HEK293 (cell line): ENCODE data around the gene VSTM4.

Experiments used
- CTCF ChIP-seq: fragments of 450-650 bp; formaldehyde crosslinking; IDR thresholded peaks from 2 replicates; pipeline ENCODE4 v1.5.1; 2016; ENCODE audit warnings: missing biosample characterization, missing genetic modification characterization
- ZBTB7A ChIP-seq: fragments of 450-650 bp; formaldehyde crosslinking; IDR thresholded peaks from 2 replicates; pipeline ENCODE4 v1.5.1; 2016; ENCODE audit warnings: low read depth, missing biosample characterization, missing genetic modification characterization
- ZNF18 ChIP-seq: fragments of 450-650 bp; formaldehyde crosslinking; IDR thresholded peaks from 2 replicates; pipeline ENCODE4 v1.5.1; 2016; ENCODE audit warnings: missing biosample characterization, missing genetic modification characterization
- ZNF184 ChIP-seq: fragments of 450-650 bp; IDR thresholded peaks from 2 replicates; pipeline ENCODE4 v1.5.1; 2018; ENCODE audit warnings: missing biosample characterization, mild to moderate bottlenecking, missing genetic modification characterization
- ZNF274 ChIP-seq, 2 experiments: fragments of 200-500 bp in 1 of 2; fragments of 450-650 bp in 1 of 2; sonication (Bioruptor generic) in 1 of 2; formaldehyde crosslinking in 1 of 2; IDR thresholded peaks; 2 replicates each; pipeline versions ENCODE4 v1.5.1 to v1.6.1; 2014 to 2016; ENCODE audit warnings: borderline replicate concordance in 1 of 2, inconsistent platforms in 1 of 2, low read length in 1 of 2, missing biosample characterization in 1 of 2, missing genetic modification characterization in 1 of 2

DNA sequence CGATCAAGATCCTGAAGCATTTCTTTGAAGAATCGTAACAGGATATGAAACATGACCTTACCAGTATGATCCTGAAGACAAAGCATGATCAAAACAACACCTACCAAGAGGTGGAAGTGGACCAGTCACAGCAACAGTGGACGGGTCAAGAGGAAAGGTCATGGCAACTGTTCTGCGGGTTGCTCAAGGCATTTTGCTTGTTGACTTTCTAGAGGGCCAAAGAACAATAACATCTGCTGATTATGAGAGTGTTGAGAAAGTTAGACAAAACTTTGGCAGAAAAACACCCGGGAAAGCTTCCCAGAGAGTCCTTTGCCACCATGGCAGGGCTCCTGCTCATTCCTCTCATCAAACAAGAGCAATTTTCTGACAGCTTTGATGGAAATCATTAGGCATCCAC lies 110.1 kb downstream of the VSTM4 start:
- TF ChIP-seq CTCF (tag by site-specific recombination) (no peak), ZNF274 (IDR thresholded peaks at IDR 0.05; ENCODE audit: low read length) (no peak), ZNF274 (tag by site-specific recombination; IDR thresholded peaks at IDR 0.05; ENCODE audit: borderline replicate concordance) (no peak), ZNF184 (tag by site-specific recombination) (no peak), ZBTB7A (tag by site-specific recombination) (no peak), ZNF18 (tag by site-specific recombination) (no peak)
